Endometrial microvascular endothelial cells (primary cell): ENCODE measurements around the gene BNIP2. TPM values are rescaled to one million over a fixed set of nuclear protein-coding genes. Genes with fewer than 3 reads are reported as not detected.
"Not testable (repeated sequence)": the region's sequence is repeated elsewhere in the genome, so short reads cannot be mapped to it uniquely, and the experiment has no call there.

Experiments
- in situ Hi-C: cut with HindIII; loops from 2 replicates; pipeline ENCODE4 v1.10.0; 2017; ENCODE audit warnings: low sequenced_read_pairs, low pct_unique_long_range_greater_than_20kb; ENCODE audit errors: inconsistent ontology term
- total RNA-seq: library from RNA; depleted of rRNA; stranded (reverse); fragments of >200 nt; gene quantifications from one replicate; pipeline ENCODE4 v1.2.3, GENCODE V29; 2015; ENCODE audit errors: inconsistent ontology term

Gene BNIP2
- total RNA-seq, 1 donor from 2014 or later = 100 TPM

GRCh38 chr15:59646277-59646676 lies 42.8 kb downstream of the BNIP2 start:
- in situ Hi-C loops = no loop called here

- in situ Hi-C loops = not testable (repeated sequence)
Measured at GRCh38 chr15:59645812-59646211, 43.3 kb downstream of the BNIP2 start.

GRCh38 chr15:59644756-59645155 lies 44.4 kb downstream of the BNIP2 start:
- in situ Hi-C loops = no loop called here

GRCh38 chr15:59642351-59642750 lies 46.8 kb downstream of the BNIP2 start:
- in situ Hi-C loops = no loop called here

- in situ Hi-C loops = not testable (repeated sequence)
Measured at GRCh38 chr15:59637507-59637906, 51.6 kb downstream of the BNIP2 start.

- in situ Hi-C loops = no loop called here
Measured at GRCh38 chr15:59636184-59636583, 52.9 kb downstream of the BNIP2 start.

GRCh38 chr15:59632714-59633113 lies 56.4 kb downstream of the BNIP2 start:
- in situ Hi-C loops = no loop called here

GRCh38 chr15:59622289-59622688 lies 66.8 kb downstream of the BNIP2 start:
- in situ Hi-C loops = no loop called here

- in situ Hi-C loops = no loop called here
Measured at GRCh38 chr15:59618406-59618805, 70.7 kb downstream of the BNIP2 start.

GRCh38 chr15:59616379-59616778 lies 72.7 kb downstream of the BNIP2 start:
- in situ Hi-C loops = no loop called here

GRCh38 chr15:59615661-59616060 lies 73.5 kb downstream of the BNIP2 start:
- in situ Hi-C loops = no loop called here

GRCh38 chr15:59614153-59614552 lies 75.0 kb downstream of the BNIP2 start:
- in situ Hi-C loops = no loop called here

- in situ Hi-C loops = no loop called here
Measured at GRCh38 chr15:59611276-59612260, 77.6 kb downstream of the BNIP2 start, which contains the start of gene GCNT3. TSS of gene GCNT3 (plus strand) at chr15:59611783. CDS start at chr15:59618239, 6,456 bp downstream.

GRCh38 chr15:59609730-59610712 lies 79.1 kb downstream of the BNIP2 start:
- in situ Hi-C loops = no loop called here

Other genes with a start within 250 kb of the BNIP2 start
- not detected for gene GCNT3, start 77.5 kb downstream of the BNIP2 start, total RNA-seq
- gene GTF2A2, start 31.8 kb downstream of the BNIP2 start, total RNA-seq = 36.7 TPM